Stimulated activated CD4-positive, alpha-beta T cell treated with anti-CD3 and anti-CD28 coated beads, Interleukin-4, amount 100 ng/mL, for 4 hours (primary cell): Measurements from ENCODE around the gene TNFSF8.

Experiments
- DNase-seq, 2 experiments: peaks; one replicate each; pipeline ENCODE4 v3.0.0-alpha.2; 2020

Gene TNFSF8

DNA sequence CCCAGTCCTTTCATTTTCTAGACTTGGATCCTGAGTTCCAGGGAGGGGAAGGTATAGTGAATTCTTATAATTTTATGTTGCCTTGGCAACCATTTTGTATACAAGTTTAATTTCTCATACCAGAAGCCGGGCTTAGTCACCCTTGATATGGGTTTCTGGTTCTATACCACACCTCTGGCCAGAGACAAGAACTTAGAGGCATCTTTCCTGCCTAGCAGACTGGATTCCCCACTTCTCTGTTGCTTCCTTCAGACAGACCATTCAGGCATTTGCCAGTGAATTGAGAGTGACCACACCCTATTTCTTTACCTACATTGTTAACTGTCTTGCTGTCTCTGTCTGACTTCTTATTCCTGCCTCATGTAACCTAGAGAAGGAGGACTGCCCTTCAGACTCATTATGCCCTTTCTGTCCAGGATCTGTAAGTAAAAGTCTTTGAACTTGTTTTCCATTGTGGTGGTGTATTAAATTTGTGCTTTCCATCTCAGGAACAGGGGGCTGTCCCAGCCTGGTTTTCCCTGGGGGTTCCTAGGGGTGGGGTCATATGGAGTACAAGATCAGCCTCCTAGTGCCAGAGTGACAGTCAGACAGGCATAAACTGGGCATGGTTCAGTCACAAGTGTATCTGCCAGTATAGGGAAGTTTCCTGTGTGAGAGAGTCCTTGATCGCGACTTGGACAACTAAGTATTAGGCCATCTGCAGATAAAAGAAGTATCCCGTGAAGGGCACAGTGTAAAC, 27.4 kb downstream of the TNFSF8 start:
- DNase-seq: peak in 1 of 2 experiments; percentile 28

DNA sequence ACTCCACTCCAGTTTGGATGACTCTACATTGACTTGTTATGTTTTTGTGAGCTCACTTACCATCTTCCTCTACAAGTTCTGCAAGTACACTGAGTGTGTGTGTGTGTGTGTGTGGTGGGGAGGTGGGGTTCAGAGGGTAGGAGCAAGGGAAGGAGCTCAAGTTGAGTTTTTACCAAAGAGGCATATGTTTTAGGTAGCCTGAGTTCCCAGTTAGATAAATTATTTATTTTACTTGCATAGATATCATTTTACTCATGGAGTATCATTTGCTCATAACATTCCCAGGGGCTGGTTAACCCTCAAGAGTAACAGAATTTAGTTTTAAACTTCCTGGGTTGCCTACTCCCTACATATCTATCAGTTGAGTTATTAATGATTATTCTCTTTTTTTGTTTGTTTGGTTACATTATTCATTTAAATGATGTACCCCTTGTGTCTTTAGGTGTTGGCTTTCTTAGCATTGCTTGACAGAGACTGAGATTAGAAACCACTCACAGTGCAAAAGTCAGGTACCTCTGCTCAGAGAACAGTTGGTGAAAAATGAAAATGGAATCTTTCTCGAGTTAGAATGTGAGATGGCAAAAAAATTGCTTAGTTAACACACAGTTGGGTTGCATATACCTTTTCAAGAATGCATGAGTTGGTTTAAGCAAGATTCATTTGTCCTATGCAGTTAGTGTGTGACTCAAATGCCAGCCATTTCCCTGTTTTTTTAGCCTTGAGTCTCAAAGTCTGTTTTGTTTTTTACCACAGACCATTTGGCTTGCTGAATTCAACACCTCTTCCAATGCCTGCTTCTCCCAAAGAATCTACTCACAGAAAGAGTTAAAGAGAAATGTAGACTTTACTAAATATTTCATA, 29.2 kb downstream of the TNFSF8 start:
- DNase-seq: no peak

DNA sequence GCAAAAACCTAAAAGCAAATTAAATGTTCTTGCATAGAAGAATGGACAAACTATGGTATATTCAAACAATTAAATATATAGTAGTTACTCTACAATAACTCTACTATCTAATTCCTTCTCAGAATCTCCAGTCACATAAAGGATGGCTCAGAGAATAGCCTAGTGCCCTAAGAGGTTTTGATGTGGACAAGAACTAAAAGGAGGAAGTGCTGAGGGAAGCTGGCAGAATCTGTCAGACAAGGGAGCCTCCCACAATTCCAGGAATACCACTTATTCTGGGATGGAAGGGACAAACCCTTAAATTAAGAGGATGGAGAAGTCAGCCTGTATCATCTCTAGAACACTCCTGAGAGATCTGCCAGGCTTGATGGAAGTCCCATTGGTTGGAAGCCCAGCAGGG, 30.4 kb downstream of the TNFSF8 start:
- DNase-seq: no peak

GRCh38 chr9:114899461-114899860, 30.9 kb downstream of the TNFSF8 start:
- no peak for DNase-seq

GRCh38 chr9:114898741-114899140, 31.6 kb downstream of the TNFSF8 start:
- DNase-seq: peak; percentile 39 to 75

GRCh38 chr9:114897196-114897595, 33.2 kb downstream of the TNFSF8 start:
- DNase-seq: no peak

- DNase-seq: no peak
Observed at GRCh38 chr9:114896344-114896743, 34.0 kb downstream of the TNFSF8 start.

GRCh38 chr9:114895521-114895991, 34.8 kb downstream of the TNFSF8 start:
- DNase-seq: no peak

DNA sequence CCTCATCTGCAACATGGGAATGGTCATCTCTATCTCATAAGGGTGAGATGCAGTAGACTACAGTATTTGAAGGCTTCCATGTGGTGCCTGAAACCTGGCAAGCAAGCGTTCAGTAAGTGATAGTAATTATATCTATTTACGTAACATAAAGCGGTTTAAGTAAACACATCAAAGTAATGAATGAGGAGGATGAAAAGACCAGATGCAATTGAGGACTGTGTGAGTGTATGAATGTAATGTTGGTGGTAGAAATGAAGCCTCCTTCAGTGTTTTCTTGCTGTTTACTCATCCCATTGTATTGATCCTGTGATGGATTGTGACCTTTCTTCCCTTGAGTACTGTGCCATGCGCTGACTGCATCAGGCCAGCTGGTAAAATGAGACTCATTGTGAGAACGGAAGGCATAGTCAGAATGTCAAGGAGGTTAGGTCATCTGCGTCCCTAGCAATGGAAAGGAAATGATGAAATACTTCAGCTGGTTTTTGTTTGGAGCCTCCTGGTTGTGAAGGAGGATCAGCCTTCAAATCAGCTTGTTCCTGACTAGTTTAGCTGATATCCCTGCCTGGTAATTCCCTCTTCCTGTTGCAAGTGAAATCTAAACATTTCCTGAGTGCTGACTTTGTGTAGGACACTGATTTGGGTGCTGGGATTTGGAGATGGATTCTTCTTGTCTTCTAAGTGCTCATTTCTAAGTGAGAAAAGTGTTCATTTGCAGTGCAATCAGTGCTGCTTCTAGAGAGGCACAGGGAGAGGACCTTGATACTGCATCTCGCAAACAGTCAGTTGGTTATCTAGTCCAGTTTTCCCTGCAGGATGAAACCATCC, 35.6 kb downstream of the TNFSF8 start:
- no peak for DNase-seq

- DNase-seq: no peak
Observed at GRCh38 chr9:114894206-114894605, 36.2 kb downstream of the TNFSF8 start.

DNA sequence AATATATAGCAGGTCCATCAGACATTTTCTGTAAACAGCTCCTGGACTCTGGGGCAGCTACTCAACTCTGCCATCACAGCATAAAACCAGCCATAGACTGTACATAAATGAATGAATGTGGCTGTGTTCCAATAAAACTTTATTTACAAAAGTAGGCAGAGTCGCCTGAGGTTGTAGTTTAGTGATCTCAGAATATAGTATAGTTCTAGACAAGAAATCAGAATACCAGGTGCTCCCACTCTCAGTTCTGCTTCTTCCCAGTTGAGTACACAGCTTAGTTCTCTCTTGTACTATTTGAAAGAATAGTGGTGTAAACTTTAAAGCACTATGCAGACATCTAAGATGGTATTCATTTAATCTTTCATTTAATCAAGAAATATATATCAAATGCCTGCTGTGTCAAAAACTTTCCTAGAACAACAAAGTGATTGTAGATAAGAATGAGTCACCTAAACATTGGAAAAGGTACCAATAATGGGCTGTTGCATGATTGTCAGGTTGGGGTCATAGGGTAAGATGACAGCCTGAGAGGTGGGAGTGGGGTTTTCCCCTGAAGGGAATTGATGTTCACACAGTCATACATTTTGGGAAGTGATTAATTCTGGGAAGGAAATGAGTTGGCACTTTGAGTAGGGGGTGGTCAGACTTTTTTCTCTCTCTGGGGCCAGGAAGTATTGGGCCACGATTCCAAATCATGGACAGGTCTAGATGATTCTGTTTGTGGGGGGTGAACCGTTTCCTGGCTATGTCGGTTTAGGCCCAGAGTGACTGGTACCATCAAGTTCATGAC, 37.0 kb downstream of the TNFSF8 start:
- peak in 1 of 2 experiments; percentile 70 for DNase-seq

DNA sequence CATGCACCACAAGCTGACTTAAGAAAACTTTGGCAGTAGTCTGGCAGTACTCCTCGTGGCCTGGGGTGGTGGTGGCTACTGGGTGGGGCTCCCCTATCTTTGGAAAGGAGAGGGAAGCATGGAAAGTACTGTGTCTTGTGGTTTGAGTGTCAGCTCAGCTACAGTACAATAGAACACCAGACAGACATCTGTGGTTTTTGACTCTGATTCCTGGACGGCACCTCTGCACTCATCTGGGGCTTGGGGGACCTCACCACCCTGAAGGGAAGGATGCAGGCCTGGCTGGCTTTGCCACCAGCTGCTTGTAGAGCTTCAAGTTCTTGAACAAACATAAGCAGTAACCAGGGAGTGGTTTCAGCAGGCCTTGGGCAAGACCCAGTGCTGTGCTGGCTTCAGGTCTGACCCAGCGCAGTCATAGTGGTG, 40.6 kb downstream of the TNFSF8 start:
- no peak for DNase-seq

DNA sequence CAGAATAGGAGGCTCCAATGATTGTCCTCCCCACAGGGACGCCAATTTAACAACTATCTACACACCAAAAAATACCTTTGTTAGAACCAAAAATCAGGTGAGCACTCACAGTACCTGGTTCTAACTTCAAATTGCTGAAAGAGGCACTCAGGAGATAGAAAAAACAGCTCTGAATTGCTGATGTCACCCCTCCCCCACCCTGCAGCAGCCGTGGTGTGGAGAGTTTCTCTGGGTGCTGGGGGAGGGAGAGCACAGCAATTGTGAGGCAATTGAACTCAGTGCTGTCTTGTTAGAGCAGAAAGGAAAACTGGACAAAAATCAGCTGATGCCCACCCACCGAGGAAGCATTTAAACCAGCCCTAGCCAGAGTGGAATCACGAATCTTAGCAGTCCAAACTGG, 41.8 kb downstream of the TNFSF8 start:
- DNase-seq: no peak

DNA sequence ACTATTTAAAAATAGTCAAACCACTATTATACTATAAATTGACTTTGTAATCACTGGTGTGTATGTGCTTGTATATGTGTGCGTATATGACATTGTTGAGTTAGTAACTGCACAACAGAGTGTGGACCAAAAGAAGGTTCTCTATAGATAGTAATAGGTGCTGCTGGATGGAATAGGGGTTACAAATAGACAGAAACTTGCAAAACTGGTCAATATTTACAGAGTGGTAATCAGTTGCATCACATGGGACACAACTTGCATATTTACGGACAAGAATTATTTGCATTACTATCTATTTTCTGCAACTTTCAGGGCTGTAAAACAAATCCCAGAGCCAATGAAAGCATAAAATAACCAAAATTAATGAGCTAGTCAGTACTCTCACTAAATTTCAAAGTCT, 42.4 kb downstream of the TNFSF8 start:
- no peak for DNase-seq

DNA sequence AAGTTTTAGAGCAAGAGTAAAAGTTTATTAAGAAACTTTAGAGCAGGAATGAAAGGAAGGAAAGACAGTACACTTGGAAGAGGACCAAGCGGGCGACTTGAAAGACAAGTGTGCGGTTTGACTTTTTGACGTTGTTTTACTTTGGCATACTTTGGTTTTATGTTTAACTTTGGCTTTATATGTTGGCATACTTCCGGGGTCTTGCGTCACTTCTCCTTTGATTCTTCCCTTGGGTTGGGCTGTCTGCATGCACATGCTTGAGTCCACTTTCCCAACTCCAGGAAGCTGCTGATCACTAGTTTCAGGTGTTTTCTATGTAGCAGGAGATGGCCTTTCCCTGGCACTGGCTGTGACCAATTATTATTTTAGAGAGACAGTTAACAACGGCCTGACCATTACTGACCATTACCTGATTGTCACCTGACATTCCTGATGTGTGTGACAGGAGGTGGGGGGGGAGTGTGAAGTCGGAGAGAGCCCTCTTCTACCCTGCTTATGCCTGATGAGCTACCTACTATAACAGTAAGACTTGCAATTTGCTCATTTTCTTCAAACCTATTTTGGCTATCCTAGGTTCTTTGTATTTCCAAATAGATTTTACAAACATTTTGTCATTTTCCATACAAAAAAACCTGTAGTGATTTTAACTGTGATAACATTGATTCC, 45.5 kb downstream of the TNFSF8 start:
- DNase-seq: no peak

DNA sequence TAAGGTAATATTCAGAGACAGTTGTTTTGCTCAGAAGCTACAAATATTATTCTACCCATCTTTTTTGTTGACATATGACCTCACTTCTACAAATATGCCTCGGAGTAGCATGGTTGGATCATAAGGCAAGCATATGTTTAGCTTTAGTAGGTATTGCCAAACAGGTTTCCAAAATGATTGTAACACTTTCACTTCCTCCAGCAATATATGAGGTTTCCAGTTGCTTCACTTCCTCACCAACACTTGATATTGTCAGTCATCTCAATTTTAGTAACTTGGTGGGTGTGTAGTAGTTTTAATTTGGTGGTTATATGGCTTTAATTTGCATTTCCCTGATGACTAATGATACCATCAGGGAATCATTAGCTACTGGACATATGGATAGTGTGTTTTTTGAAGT, 46.7 kb downstream of the TNFSF8 start:
- DNase-seq: no peak

DNA sequence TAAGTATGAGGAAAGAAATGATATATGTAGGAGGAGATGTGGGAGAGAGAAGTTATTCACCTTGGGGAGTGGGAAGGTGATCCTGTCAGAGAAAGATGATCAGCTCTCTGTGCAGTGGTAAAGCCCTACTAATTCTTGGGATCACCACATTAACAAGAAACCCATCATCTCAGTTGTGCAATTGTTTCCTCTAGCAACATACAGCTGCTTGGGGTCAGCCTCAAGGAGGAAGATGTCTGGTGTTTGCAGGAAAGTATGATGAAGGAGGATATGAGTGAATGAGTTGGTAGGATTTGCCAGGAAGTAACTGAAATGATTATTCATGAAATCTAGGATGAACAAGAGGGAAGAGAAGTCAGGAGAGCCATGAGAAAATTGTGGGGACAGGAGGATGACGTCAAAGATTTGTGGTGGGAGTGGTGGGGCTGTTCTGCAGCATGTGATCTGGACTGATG, 50.1 kb downstream of the TNFSF8 start:
- no peak for DNase-seq

GRCh38 chr9:114878879-114879564, 51.4 kb downstream of the TNFSF8 start:
- no peak for DNase-seq

- no peak for DNase-seq
Observed at GRCh38 chr9:114869845-114870244, 60.5 kb downstream of the TNFSF8 start.

DNA sequence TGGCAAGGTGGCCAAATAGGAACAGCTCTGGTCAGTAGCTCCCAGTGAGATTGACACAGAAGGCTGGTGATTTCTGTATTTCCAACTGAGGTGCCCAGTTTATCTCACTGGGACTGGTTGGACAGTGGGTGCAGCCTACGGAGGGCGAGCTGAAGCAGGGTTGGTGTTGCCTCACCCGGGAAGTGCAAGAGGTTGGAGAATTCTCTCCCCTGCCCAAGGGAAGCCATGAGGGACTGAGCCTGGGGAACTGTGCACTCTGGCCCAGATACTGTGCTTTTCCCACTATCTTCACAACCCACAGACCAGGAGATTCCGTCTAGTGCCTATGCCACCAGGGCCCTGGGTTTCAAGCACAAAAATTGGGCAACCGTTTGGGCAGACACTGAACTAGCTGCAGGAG, 61.0 kb downstream of the TNFSF8 start:
- no peak for DNase-seq

DNA sequence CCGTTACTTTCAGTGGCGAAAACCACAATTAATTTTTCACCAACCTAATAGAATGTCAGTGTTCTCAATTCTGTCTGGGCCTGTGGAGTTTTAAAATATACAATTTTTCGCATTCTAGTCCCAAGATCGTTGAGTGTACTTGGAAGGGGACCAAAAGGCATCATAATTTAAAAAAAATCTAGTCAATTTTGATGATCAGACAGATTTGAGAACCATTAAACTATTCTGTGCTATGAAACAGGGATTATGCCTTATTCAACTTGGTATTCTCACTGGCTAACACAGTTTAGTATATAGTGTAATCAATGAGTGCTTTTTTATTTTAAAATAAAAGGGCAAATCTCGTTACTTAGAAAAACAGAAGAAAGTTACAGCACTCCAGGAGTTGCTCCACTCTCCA, 63.1 kb downstream of the TNFSF8 start:
- DNase-seq: no peak
